K562 treated with DMSO at 1 percent for 12 hours (cell line): ENCODE results near the gene BEX4. TPM values are rescaled to one million over a fixed set of nuclear protein-coding genes. Genes with fewer than 3 reads are reported as not detected.

Experiments used
- total RNA-seq: library from RNA; unstranded; fragments of 300-600 nt; gene quantifications from 2 replicates; pipeline ENCODE4 v1.2.3, GENCODE V29; 2022; ENCODE audit not compliant: insufficient read depth

BEX4 gene
- total RNA-seq = 94.4 and 160 TPM in 2 replicates

DNA sequence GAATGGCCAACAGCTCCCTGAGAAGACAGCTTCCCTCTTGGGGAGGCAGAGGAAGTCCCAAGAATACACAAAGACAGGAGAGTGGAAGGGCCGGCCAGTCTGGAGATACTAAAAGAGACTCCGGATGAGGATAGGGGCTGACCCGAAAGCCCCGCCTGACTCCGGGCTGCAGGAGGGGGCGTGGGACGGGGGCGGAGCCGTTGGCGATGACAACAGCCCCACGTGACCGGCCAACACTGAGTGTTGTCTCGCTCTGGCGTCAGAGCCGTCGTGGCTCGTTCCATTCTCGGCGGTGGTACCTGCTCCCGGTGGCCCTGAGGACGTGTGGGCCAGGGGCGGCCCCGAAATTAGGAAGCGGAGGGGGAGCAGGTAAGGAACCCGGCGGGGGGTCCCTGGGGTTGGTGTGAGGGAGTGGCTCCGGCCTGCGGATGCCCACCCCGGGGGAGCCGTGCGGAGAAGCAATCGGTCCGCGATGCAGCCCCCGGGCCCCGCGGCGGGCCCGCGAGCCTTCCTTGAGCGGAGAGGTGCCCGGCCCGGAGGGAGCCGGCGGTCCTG, at the start of gene BEX4:
Gene BEX4 (plus strand): TSS at position 239 of the 555 bp plus-strand sequence. CDS start 1,046 bp downstream, outside the sequence.

GRCh38 chrX:103254921-103255493, 40.1 kb downstream of the BEX4 start, which contains the start of gene TCEAL8:
TSS of gene TCEAL8 (minus strand) at chrX:103255155. CDS start at chrX:103253979, 1,176 bp downstream.

Other genes with a start within 250 kb of the BEX4 start
- gene BEX1, start 150.9 kb upstream of the BEX4 start, total RNA-seq = not detected in 2 replicates
- gene NXF3, start 122.0 kb upstream of the BEX4 start, total RNA-seq = 1.3 and 1.6 TPM in 2 replicates
- 38.7 and 50.5 TPM in 2 replicates for gene TCEAL8, start 40.0 kb downstream of the BEX4 start, total RNA-seq
- not detected in 2 replicates for gene TCEAL5, start 61.6 kb downstream of the BEX4 start, total RNA-seq
- gene BEX2, start 95.9 kb downstream of the BEX4 start, total RNA-seq = 39.0 and 45.3 TPM in 2 replicates
- gene TCEAL7, start 115.1 kb downstream of the BEX4 start, total RNA-seq = not detected in 2 replicates
- gene TCEAL9, start 141.4 kb downstream of the BEX4 start, total RNA-seq = 63.3 and 64.1 TPM in 2 replicates
- not detected in 2 replicates for gene BEX3, start 161.4 kb downstream of the BEX4 start, total RNA-seq